HEK293T (cell line): ENCODE data around the gene TBRG4.

Source experiments
- BHLHE40 ChIP-seq: fragments of 450-650 bp; IDR thresholded peaks from 2 replicates; pipeline ENCODE4 v1.6.1; 2016; ENCODE audit warnings: mild to moderate bottlenecking, moderate library complexity, borderline replicate concordance
- CTBP1 ChIP-seq: fragments of 450-650 bp; IDR thresholded peaks from 2 replicates; pipeline ENCODE4 v1.6.1; 2016; ENCODE audit warnings: borderline replicate concordance
- FOXA1 ChIP-seq: fragments of 450-650 bp; IDR thresholded peaks from 2 replicates; pipeline ENCODE4 v1.6.1; 2016; ENCODE audit warnings: mild to moderate bottlenecking
- FOXK2 ChIP-seq: fragments of 450-650 bp; IDR thresholded peaks from 2 replicates; pipeline ENCODE4 v1.6.1; 2016; ENCODE audit warnings: mild to moderate bottlenecking
- FOXM1 ChIP-seq: fragments of 450-650 bp; IDR thresholded peaks from 2 replicates; pipeline ENCODE4 v1.6.1; 2017; ENCODE audit warnings: mild to moderate bottlenecking, borderline replicate concordance
- HDGF ChIP-seq: fragments of 450-650 bp; IDR thresholded peaks from 2 replicates; pipeline ENCODE4 v1.6.1; 2017; ENCODE audit warnings: antibody characterized with exemption, borderline replicate concordance
- NFRKB ChIP-seq: fragments of 450-650 bp; IDR thresholded peaks from 2 replicates; pipeline ENCODE4 v1.6.1; 2016; ENCODE audit warnings: mild to moderate bottlenecking, moderate library complexity
- SP1 ChIP-seq: fragments of 450-650 bp; IDR thresholded peaks from 2 replicates; pipeline ENCODE4 v1.6.1; 2017
- ZNF384 ChIP-seq: fragments of 450-650 bp; IDR thresholded peaks from 2 replicates; pipeline ENCODE4 v1.6.1; 2016

DNA sequence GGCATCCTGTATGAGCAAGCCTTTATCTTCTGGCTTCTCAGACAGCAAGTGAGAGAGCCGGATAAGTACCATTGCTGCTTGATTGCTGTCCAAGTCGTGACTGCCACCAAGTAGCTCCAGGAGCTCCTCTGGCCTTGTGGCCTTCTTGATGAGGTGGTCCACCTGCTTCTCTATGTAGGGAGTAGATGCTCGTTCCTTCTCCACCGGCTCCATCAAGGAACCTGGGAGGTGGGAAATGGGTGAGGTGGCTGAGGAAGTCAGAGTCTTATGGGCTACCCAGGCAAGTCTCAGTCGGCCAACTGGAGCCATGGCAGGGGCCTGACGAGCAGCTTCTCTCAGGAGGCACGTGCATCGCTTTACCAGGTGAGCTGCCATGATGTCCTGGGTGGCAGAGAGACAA is 2.6 kb downstream of the TBRG4 start:
- TF ChIP-seq FOXM1 (no peak), HDGF (no peak), FOXA1 (no peak), BHLHE40 (no peak), SP1 (no peak), CTBP1 (no peak), FOXK2 (no peak), NFRKB (no peak), ZNF384 (no peak)
